Measurements from ENCODE around the gene FRMD4B.

DNA sequence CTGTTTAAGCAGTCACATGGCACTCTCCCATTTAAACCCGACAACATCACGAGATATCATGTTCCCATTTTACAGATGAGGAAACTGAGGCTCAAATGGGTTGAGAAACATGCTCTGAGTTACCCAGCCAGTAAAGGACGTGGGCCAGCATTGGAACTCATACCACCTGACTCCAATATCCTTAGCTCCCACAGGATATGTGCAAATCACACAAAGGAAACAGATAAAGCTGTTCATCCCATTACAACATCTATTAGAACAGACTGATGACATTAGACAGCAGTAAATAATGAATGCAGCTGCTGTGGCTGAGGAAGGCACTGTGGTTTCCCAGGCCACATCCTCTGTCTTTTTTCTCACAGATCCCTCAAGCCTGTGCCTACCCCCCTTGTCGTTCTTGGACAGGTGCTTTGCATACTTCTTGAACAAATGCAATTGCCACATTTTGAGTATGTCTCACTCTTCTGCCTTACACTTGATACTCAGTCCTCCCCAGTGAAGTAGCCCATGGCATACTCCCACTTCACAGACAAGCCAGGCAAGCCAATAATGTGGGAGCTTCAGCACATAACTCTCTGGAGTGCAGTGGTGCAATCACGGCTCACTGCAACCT lies 17.7 kb downstream of the FRMD4B start:
- no peak for TF ChIP-seq CTCF (IDR thresholded peaks at IDR 0.05)
- TF ChIP-seq EP300 (IDR thresholded peaks at IDR 0.05): no peak
